ENCODE results near the gene ZNF814. TPM values are rescaled to one million over a fixed set of nuclear protein-coding genes. Genes with fewer than 3 reads are reported as not detected.

The ZNF814 gene
- total RNA-seq, 2 donors from 2014 or later, result 10.7 to 13.3 TPM

DNA sequence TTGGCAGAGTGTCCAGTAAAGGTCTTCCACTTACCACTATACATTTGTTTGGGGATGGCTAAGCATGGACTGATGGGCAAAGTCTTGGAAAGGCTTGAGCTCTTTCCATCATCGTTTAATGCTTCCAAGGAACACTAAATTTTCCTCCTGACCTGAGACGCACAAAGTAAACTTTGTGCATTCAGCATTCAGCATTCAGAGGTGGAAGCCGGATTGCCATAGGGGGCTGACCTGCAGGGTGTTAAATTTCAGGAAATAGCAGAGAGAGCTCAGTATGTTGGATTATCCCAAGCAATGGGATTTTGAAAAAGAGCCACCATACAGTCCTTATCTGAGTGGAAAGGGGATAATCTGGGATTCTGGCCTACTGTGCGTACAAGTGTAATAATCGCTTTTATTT lies 88.1 kb downstream of the ZNF814 start:
- intact Hi-C loops (cut with DNase I), result no loop called here
- no peak for DNase-seq (ENCODE audit: low spot score)

Other genes starting within 250 kb of the ZNF814 start
- gene ZSCAN4, start 220.1 kb downstream of the ZNF814 start, total RNA-seq, result under 1 TPM in 1 of 2 donors, not detected in 1; 0.10 TPM
- 1 to 10 TPM; 4.8 to 7.7 TPM for gene ZNF551, start 207.1 kb downstream of the ZNF814 start, total RNA-seq
- gene ZNF154, start 179.8 kb downstream of the ZNF814 start, total RNA-seq, result 1 to 10 TPM; 3.7 to 5.9 TPM
- gene ZNF671, start 161.4 kb downstream of the ZNF814 start, total RNA-seq, result 1 to 10 TPM; 5.5 to 6.5 TPM
- 10 to 100 TPM in 1 of 2 donors, 1 to 10 TPM in 1; 9.4 to 11.1 TPM for gene ZNF776, start 142.2 kb downstream of the ZNF814 start, total RNA-seq
- gene ZNF586, start 119.4 kb downstream of the ZNF814 start, total RNA-seq, result 10 to 100 TPM in 1 of 2 donors, 1 to 10 TPM in 1; 9.8 to 15.1 TPM
- 1 to 10 TPM; 6.0 to 7.9 TPM for gene ZNF552, start 74.1 kb downstream of the ZNF814 start, total RNA-seq
- gene ZNF587B, start 58.7 kb downstream of the ZNF814 start, total RNA-seq, result 10 to 100 TPM; 11.8 to 13.0 TPM
- 10 to 100 TPM; 18.3 to 22.2 TPM for gene ZNF587, start 39.2 kb downstream of the ZNF814 start, total RNA-seq
- gene ZNF417, start 27.6 kb upstream of the ZNF814 start, total RNA-seq, result 10 to 100 TPM; 12.6 to 13.5 TPM
- gene ZNF418, start 46.4 kb upstream of the ZNF814 start, total RNA-seq, result 1 to 10 TPM; 5.6 to 6.5 TPM
- gene ZNF256, start 58.7 kb upstream of the ZNF814 start, total RNA-seq, result 1 to 10 TPM; 6.6 to 6.8 TPM
- 1 to 10 TPM in 1 of 2 donors, under 1 TPM in 1; 0.74 to 1.0 TPM for gene C19orf18, start 85.5 kb upstream of the ZNF814 start, total RNA-seq
- 10 to 100 TPM in 1 of 2 donors, 1 to 10 TPM in 1; 9.0 to 10.1 TPM for gene ZNF606, start 113.8 kb upstream of the ZNF814 start, total RNA-seq
- not detected for gene ZSCAN1, start 145.0 kb upstream of the ZNF814 start, total RNA-seq
- gene ZNF135, start 170.2 kb upstream of the ZNF814 start, total RNA-seq, result 1 to 10 TPM; 4.1 to 5.5 TPM
- gene ZSCAN18, start 209.2 kb upstream of the ZNF814 start, total RNA-seq, result 10 to 100 TPM; 45.3 to 62.3 TPM